ENCODE results near the gene PRICKLE2.

GRCh38 chr3:64221571-64222257, 3.6 kb downstream of the PRICKLE2 start:
- TF ChIP-seq CTCF (optimal IDR thresholded peaks at IDR 0.05 in 1 of 3, IDR thresholded peaks at IDR 0.05 in 1 of 3, conservative IDR thresholded peaks at IDR 0.05 in 1 of 3; ENCODE audit: extremely low read depth in 1 of 3, insufficient read depth in 2 of 3, low read length in 3 of 3) (no peak), EZH2 (IDR thresholded peaks at IDR 0.05; ENCODE audit: low read length) (no peak)
